Lower leg skin (tissue), 4 donors: Measurements from ENCODE around the gene CMPK2. TPM values are rescaled to one million over a fixed set of nuclear protein-coding genes. Genes with fewer than 3 reads are reported as not detected.

Experiments
- DNase-seq, 2 donors: peaks; one replicate each; pipeline ENCODE4 v3.0.0-alpha.2; 2019; ENCODE audit warnings: low spot score in 2 of 2
- H3K4me3 ChIP-seq: fragments of 200-600 bp; sonication (generic); 2 replicates; pipeline ENCODE4 v1.5.1; 2017; ENCODE audit warnings: mild to moderate bottlenecking, low read depth; ENCODE audit not compliant: poor library complexity, severe bottlenecking
- POLR2A ChIP-seq, 2 donors: fragments of 450-650 bp; IDR thresholded peaks; one replicate each; pipeline ENCODE4 v1.6.1; 2016 to 2017; ENCODE audit warnings: antibody characterized with exemption in 2 of 2, mild to moderate bottlenecking in 1 of 2, moderate library complexity in 1 of 2
- WGBS, 2 donors: methylation state at CpG; one replicate each; pipeline ENCODE4 v1.1.5; 2018; 5-methylcytosine and 5-hydroxymethylcytosine counted together
- intact Hi-C: fragments of 100-400 bp; cut with DNase I; formaldehyde crosslinking; loops from one replicate; pipeline ENCODE4 v1.15.0; 2023; ENCODE audit warnings: low total_unique reads
- total RNA-seq, 4 donors: library from RNA; depleted of rRNA; stranded (reverse); fragments of >200 nt; gene quantifications; one replicate each; pipeline ENCODE4 v1.1.0, GENCODE V29; 2016
- TF ChIP-seq, protein P1 (sequence below), 3 donors: fragments of 450-650 bp; IDR thresholded peaks; one replicate each; pipeline ENCODE4 v1.5.1; 2016; ENCODE audit warnings: antibody characterized with exemption in 3 of 3, mild to moderate bottlenecking in 3 of 3, moderate library complexity in 2 of 3

The CMPK2 gene
- total RNA-seq, 4 donors from 2014 or later: 0.30 to 3.7 (median 2.3) TPM

DNA sequence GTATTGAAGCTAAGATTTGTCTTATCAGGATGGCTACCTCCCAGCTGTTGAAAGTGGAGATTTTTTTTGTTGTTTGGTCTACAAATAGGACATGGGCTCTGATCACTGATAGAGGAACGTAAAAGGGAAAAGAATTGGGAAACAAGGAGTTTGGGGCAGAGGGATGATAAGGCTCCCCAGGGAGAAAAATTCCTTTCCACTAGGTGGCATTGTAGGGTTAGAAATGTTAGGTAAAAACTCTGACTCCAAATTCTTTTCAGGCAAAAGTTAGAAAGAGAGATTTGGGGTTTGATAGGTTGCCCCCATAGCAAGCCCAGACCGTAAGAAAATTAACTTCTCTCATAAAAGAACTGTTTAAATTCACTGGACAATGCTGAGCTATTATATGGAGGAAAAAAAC, 19.8 kb downstream of the CMPK2 start:
- intact Hi-C loops: no loop called here
- DNase-seq: no peak
- WGBS, 2 donors: 91 to 97% methylated on average over 2 of the region's 2 CpGs
- no peak overlapping the region for H3K4me3 ChIP-seq
- no peak for TF ChIP-seq POLR2A (IDR thresholded peaks at IDR 0.05)
- TF ChIP-seq, protein P1, sequence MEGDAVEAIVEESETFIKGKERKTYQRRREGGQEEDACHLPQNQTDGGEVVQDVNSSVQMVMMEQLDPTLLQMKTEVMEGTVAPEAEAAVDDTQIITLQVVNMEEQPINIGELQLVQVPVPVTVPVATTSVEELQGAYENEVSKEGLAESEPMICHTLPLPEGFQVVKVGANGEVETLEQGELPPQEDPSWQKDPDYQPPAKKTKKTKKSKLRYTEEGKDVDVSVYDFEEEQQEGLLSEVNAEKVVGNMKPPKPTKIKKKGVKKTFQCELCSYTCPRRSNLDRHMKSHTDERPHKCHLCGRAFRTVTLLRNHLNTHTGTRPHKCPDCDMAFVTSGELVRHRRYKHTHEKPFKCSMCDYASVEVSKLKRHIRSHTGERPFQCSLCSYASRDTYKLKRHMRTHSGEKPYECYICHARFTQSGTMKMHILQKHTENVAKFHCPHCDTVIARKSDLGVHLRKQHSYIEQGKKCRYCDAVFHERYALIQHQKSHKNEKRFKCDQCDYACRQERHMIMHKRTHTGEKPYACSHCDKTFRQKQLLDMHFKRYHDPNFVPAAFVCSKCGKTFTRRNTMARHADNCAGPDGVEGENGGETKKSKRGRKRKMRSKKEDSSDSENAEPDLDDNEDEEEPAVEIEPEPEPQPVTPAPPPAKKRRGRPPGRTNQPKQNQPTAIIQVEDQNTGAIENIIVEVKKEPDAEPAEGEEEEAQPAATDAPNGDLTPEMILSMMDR (IDR thresholded peaks at IDR 0.05): no peak

DNA sequence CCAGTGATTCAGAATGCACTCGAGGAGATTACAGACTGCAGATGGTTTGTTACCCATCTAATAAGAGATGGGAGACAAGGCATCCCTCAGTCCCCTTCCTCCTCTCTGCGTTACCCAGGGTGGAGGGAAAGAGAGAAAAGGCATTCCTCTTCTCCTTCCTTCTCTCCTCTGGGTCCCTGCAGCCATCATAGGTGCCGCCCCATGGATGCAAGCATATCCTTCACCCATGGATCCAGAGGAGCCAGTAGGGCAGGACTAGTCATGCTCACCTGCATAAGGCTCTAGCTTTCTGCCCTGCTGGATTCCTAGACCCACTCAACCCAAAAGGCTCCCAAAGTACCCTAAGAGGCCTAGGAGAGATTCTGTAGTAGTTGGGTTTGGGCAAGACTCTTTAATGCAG, 20.4 kb downstream of the CMPK2 start:
- intact Hi-C loops: no loop called here
- TF ChIP-seq, protein P1 (IDR thresholded peaks at IDR 0.05): no peak
- TF ChIP-seq POLR2A (IDR thresholded peaks at IDR 0.05): no peak
- 68 to 85% methylated on average over 3 of the region's 3 CpGs for WGBS, 2 donors

DNA sequence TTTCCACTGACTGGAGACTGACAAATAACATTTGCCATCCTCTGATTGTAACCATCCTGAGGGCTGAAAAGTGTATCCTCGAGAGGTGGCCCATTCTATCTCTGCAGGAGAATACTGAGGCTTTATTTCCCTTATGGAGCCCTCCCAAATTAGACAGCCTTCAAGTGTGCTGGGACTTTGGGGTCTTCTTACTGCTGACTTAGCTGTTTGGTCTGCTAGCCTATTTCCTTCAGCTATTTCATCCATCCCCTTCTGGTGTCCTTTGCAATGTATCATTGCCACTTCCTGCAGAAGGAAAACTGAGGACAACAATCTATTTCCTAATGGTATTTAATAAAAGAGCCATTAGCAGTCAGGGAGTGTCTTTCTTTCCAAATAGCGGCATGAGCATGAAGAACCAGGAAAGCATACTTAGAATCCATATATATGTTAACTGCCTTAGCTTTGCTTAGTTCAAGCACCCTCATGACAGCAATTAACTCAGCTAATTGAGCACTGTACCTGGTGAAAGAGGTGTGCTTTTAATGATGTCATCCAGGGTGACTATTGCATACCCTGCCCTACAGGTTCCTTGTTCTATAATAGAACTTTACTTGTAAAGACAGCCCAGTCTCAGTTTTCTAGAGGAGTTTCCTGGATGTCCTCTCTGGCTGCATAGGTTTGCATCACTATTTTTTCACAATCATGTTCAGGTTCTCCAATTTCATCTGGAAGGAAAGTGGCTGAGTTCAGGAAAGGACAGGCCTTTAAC, 24.0 kb downstream of the CMPK2 start:
- no peak for TF ChIP-seq POLR2A (IDR thresholded peaks at IDR 0.05)
- TF ChIP-seq, protein P1 (IDR thresholded peaks at IDR 0.05): no peak
- no peak for DNase-seq
- H3K4me3 ChIP-seq: no peak overlapping the region
- intact Hi-C loops: no loop called here
- 81 to 86% methylated on average over 2 of the region's 2 CpGs for WGBS, 2 donors

More for the DNA sequence above, 20.4 kb downstream of the CMPK2 start:
- DNase-seq: no peak
- no peak overlapping the region for H3K4me3 ChIP-seq

DNA sequence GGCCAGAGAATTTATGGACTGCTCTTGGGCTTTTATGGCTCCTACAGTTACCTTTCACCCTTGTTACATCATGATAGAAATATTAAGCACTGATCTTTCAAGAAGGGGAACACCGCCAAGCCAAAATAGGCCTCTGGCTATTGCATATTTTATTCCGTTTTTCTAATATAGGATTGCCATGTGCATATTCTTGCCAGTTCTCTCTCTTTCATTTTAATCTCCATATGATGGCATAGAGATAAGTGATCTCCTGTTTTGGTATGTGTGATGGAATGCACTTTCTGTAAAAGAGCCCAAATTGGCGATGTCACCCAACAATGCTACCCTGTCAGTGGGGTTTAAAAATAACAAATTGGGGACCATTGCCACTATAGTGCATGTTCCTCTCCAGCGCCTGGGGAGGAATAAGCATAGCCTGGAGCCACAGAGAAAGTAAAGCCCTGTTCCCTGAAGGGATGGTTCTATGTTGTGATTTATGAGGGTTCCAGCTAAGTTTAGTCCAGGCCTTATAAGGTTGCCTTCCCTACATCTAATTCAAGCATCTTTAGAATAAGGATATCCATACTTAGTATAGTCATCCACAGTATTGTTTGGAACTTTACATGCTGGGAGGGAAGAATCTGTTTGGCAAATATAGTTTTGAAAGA, 26.9 kb downstream of the CMPK2 start:
- intact Hi-C loops: no loop called here
- TF ChIP-seq, protein P1 (IDR thresholded peaks at IDR 0.05): no peak
- no peak for TF ChIP-seq POLR2A (IDR thresholded peaks at IDR 0.05)
- 54 to 59% methylated on average over 4 of the region's 4 CpGs for WGBS, 2 donors
- H3K4me3 ChIP-seq: no peak overlapping the region
- no peak for DNase-seq

DNA sequence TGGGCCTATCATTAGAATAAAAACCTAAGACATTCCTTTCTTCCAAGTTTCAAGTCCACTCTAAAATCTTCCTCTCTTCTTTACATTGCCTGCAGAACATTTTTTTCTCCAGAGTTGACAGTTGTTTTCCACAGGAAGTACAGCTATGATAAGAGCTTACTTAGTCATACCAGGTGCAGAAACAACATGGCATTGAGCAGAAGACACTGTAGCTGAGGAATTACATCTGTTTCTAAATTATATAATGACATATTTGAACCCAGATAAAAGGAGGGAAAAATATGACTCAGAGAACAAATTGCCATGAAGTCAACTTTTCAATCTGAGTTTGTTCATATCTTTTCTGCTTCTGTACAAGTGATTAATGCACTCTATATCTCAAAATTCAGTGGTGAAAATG, 30.2 kb downstream of the CMPK2 start:
- DNase-seq: no peak
- H3K4me3 ChIP-seq: no peak overlapping the region
- intact Hi-C loops: no loop called here
- TF ChIP-seq, protein P1 (IDR thresholded peaks at IDR 0.05): no peak
- no peak for TF ChIP-seq POLR2A (IDR thresholded peaks at IDR 0.05)
